Hematopoietic multipotent progenitor cell (in vitro differentiated cells): Measurements from ENCODE around the gene ENG. TPM values are rescaled to one million over a fixed set of nuclear protein-coding genes. Genes with fewer than 3 reads are reported as not detected.
"Not testable (repeated sequence)": the region's sequence is repeated elsewhere in the genome, so short reads cannot be mapped to it uniquely, and the experiment has no call there.

Experiments
- DNase-seq, 3 donors: peaks; one replicate each; pipeline ENCODE4 v3.0.0-alpha.2; 2011 to 2015; ENCODE audit warnings: low read depth in 2 of 3, low spot score in 2 of 3
- total RNA-seq: library from RNA; depleted of rRNA; stranded (reverse); fragments of >200 nt; gene quantifications from one replicate; pipeline ENCODE4 v1.2.3, GENCODE V29; 2012

The ENG gene
- 17.5 TPM for total RNA-seq

DNA sequence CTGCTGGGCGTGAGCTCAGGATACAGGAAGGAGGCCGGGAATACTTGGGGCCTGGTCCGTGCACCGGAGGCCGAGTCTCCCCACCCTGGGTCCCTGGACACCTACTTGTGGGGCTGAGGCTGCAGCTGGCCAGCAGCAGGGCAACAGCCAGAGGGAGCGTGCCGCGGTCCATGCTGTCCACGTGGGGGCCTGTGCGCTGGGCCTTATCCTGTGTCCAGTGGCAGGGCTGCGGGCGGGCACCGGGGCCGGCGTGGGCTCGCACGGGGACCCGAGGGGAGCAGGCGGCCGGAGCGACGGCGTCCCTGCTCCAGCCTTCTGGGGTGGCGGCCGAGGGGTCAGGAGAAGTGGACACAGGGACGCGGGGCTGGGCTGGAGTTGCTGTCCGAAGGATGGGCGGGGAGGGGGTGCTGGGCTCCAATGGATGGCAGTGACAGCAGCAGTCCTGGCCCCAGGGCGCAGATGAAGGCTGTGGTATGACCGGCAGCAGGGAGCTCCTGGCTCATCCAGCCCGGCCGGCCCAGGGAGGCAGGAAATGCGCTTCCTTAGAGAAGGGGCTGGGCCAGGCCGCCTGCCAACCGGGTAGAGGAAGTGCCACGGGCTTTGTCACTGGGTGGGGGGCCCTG, at the start of gene ENG:
TSS of gene ENG (minus strand) at position 475 of the 623 bp plus-strand sequence. CDS start at position 172, 303 bp downstream.
- no peak for DNase-seq

DNA sequence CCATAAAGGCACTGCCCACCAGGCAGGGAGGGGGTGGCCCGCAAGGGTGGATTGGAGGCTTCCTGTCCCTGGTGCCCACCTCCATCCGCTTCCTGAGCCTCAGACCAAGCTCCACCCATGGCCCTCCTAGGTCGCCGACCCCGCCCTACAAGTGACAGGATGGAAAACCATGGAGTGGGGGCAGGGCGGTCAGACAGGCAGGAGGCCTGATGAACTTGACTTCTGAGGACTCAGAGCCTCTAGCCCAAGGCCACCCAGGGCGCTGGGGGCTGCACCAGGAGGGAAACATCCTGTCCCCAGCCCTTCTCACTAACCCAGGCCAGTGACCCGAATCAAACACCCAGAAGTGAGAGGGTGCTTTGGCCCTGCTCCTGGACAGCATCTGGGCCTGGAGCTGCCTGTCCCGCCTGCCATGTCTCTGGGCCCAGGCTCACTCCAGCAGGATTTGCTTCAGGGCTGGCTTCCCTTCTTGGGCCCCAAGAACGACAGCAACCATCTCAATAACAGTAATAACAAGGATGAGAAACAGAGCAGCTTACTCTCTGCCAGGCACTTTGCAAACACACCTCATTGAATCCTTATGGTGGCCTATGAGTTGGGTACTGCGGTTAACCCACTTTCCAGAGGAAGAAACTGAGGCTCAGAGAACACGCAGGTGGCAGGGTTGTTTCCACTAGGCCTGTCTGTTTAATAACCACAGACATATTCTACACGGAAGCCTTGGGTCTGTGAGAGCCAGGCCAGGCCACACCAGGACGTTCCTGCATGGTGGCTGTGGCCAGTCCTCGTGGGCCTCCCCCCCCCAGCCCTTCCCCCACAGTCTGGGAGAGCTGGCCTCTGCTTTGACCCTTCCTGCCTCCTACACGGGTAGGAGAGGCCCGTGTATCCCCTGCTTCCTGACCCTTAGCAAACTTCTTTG, 49.4 kb upstream of the ENG start:
- peak in 1 of 3 donors; percentile 62 for DNase-seq

DNA sequence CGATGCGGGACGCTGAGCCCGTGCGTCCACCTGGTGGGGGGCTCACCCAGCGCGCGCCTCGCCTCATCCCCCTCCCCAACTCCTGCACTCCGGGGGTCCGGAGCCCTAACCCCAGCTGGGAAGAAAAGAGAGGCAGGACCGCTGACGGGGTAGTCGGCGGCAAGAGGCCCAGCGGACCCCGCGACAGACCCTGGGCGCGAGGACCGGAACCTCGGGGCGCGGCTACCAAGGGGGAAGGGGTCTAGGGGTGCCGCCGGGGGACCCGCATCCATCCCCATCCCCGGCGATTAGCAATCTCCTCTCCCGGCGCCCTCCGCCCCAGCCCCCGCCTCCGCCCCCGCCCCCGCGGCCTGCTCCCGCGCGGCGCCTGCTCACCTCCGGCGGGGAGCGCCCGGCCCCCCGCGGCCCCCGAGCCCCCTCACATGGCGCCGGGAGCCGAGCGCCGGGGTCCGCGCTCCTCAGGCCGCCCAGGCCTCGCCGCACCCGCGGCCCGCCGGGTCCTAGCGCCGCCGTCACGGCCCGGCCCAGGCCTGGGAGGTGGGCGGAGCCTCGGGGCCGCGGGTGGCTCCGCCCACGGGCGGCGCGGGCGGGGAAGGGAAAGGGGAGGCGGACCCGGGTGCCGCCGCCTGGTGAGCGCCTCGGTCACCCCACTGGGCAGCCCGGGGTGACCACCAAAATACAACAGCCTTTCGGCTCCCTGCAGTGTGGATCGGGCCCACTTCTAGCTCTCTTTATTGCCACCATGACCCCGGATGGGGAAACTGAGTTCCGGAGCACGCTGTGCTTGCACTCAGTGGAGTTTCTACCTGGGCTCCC, 44.9 kb upstream of the ENG start, which contains the start of gene ST6GALNAC6:
TSS of gene ST6GALNAC6 (minus strand) at position 476 of the 816 bp plus-strand sequence. CDS start 1,622 bp downstream, outside the sequence.
- peak in 2 of 3 donors; percentile 74 to 78 for DNase-seq

DNA sequence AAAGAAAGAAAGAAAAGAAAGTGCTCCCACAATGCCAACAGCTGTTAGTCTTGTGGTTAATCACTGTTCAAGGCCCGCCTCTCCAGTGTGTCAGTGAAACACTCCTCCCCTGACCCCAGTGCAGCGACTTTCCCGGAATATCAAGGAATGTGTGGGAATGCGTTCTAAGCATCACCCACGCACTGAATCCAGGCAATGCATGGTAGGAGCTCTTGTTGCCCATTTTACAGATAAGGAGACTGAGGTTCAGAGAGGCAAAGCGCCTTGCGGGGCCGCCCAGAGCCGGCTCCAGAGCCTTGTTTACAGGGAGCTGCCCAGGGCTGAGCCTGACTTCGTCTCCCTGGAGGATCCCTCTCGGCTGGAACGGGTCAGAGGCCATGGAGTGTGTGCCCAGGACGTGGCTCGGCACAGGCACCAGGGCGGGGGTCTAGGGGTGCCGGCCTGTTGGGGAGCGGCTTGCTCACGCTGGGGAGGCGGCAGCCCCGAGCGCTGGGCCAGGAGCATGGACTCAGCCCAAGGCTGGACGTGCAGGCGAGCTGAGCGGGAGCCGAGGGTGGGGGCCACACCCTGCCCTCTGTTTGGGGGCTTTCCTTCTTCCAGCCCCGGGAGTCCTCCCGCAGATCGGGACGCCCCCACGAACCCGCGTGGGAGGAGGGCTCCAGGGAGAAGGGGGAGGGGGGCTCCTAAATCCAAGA, 44.1 kb upstream of the ENG start:
- peak in 1 of 3 donors; percentile 39 for DNase-seq

DNA sequence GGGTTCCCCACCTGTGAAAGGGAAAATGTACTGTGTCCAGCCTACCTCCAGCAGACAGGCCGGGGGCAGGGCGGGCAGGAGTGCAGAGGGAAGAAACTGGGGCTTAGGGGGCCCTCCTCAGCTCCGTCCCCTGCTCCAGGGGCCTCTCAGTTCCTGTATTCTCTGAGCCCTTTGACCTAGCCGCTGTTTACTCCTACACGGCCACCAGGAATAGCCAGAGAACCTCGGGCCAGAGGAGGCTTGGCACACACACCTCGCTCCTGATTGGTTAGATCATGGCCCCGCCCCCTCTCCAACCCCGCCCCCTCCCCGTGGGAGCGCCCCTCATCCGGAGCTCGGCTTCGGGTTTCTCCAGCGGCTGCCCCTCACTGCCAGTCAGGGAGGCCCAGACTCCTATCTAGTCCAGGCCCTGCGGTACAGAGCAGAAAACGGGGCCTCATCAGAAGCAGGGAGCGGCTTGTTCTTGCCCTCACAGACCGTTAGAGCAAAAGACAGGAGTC, 42.8 kb upstream of the ENG start:
- DNase-seq, result peak in 2 of 3 donors; percentile 49 to 66

DNA sequence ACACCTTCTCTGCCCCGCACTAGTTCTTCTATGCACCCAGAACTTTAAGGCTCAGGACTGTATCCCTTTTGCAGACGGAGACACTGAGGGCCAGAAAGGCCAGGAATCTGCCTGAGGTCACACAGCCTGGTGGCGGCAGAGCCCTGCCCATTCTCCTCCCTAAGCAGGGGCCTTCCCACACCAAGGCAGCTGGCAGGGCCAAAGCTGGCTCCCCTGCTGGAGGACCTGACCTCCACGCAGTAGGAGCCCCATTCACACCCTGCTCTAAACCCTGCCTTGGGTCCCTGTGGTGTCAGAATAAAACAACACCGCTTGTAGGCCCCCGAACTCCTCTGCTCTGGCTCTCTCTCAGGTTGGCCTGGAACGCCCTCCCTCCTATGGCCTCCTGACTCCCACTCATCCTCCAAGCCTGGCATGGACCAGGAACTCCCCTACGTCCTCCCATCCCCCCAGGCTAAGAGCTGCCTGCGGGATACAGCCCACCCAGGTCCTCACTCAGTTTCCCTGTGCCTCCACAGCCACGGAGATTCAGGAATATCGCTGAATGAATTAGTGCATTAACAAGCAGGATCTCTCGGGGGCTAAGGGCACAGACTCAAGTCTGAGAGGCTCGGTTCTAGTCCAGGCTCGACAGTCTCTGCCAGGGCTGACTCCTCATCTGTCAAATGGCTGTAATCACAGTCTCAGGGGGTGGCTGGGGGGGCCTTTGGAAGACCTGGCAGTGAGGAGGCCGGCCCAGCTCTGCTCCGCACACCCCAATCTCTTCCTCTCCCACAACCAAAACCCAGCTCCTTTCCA, 42.1 kb upstream of the ENG start:
- DNase-seq, result no peak

DNA sequence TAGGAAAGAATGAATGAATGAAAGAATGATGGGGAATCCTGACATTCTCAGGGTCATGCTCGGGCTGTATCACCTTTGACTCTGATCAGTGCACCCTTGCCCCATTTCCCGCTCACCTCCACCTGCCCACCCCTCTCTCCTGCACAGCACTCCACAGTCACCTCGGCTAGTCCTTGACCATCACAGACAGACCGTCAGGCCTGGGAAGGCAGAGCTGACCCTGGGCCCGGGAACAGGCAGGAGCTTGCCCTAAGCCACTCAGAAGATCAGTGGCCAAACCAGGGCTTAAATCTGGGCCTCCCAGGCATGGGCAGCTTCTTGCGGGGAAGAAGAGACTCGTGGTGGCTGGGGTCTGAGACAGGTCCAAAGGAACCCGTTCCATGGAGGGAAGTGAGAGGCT, 41.4 kb upstream of the ENG start:
- no peak for DNase-seq

DNA sequence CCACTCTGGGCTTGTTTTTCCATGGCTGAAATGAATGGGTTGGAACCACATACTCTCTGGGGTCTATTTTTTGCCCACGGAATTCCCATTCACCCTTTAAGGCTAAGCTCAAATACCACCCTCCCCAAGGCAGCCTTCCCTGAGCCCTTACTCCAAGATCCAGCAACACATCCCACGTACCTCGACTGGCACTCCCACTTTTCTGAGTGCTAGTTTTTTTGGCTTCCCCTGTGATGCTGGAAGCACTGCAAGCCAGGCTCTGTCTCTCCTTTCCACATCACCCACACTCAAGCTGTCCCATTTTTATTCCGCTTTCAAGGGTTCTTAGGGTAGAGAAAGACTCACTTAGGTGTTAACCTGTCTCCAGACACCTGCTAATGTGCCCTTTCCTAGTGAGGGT, 38.9 kb upstream of the ENG start:
- DNase-seq, result no peak

DNA sequence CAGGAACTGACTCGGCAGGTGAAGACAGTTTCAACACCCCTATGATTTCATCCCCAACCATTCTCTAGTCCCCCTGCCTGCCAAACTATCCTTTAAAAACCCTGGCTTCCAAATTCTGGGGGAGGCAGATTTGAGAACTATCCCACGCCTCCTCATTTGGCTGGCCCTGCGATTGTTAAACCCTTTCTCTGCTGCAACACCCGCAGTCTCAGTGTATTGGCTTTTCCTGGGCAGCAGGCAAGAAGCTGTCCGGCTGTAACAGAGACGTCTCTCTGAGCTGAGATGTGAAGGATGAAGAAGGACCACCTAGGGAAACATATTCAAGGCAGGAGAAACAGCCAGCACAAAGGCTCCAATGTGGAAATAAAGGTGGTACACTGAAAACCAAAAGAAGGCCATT, 38.4 kb upstream of the ENG start:
- no peak for DNase-seq

DNA sequence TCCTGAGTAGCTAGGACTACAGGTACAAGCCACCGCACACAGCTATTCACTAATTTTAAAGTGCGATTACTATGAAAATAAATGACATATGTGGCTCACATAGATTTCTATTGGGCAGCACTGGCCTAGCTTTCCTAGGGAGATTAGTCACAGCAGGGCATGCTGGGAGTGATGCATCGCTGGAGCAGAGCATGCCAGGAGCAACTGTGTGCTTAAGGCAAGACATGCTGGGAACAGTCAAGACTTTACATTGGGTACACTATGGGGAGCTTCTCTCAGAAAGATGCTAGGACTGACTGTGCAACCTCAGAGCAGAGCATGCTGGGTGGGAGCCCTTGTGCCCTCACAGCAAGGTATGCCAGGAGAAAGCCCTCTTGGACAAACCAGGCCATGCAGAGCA, 35.6 kb upstream of the ENG start:
- DNase-seq, result no peak

DNA sequence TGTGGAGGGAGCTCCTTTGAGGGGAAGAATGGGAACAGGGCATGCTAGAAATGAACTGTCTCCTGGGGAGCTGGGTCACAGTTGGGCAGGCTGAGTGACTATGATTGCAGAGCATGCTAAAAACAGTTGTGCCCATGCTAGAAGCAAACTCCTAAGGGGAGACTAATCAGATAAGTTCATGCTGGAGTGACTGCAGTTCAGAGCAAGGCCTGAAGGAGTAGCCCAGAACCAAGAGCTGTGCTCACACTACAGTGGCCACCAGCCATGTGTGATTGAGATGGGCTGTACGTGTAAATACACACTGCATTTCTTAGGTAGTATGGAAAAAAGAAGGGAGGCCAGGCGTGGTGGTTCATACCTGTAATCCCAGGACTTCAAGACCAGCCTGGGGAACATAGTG, 33.3 kb upstream of the ENG start:
- peak in 1 of 3 donors; percentile 38 for DNase-seq

DNA sequence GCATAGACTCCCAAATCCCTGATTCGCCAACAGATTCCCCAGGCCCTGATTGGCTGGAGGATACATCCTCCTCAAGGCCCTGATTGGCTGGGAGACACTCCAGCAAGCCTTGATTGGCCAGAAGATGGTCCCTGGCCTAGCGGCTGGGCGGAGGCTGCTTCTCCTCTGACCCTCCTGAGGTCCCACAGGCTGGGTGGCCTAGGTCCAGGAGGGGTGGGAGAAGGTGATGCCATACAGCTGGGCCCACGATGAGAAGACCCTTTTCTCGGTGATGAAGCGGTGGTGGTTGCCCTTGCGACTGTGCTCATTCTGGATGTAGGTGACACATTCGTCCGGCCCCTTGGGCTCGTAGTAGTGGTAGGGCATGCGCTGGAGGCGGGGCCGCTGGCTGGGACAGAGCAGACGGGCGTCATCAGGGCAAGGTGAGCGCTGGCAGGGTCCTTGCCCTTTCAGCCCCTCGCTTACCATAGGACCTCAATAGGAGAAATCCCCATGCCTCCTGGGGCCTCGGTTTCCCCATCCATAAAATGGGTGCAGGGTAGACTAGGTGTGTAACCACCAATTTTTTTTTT, 32.0 kb upstream of the ENG start:
- no peak for DNase-seq

DNA sequence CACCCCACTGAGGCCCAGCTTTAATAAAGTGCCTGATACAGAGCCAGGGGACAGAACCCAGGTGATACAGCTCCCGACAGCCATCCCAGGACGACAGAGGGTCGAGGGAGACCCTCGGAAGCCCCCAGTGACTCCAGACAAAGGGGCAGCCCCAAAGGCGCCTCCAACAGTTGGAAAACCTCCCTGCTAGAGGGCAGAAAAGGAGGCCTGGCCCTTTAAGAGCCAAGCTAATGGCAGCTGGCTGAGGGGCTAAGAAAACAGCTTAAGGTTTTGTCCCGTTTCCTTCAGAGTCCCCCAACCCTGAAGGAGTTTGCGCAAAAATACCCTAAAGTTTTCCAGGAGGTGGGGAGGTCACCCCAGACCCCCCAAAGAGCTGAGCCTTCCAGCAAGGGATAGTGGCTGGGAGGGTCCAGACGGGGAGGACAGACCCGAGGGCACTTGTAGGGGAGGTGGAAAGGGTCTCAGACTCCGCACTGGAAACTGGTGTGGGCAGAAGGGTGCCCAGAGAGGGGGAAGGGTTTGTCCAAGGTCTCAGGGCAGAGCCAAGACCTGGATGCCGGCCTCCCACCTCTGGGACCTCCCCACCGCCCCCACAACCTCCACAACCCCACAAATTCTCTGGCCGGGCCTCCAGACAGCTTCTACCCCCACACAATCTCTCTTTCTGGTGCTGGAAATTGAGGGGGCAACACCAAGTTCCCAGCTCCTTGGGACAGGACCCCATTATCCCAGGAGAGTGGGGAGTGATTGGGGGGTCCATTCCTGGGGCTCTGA, 31.2 kb upstream of the ENG start:
- DNase-seq, result no peak

DNA sequence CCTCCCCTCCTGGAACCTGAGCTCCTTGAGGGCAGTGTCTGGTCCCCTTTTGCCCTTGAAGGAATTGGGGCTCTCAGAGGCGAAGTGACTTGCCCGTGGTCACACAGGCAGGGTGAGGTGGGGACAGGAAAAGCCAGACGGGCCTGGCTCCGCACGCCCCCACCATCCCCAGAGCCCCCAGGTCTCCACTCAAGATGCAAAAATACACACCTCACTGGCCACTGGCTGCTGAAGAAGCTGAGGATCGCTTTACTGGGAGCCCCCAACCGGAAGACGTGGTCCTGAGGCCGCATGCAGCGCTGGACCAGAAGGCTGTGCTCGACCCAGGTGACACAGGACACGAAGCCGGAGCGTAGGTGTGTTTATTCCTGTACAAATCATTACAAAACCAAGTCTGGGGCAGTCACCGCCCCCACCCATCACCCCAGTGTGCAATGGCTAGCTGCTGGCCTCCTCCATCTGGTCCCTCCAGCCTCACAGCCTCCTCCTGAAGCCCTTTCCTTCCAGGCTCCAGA, 30.6 kb upstream of the ENG start:
- no peak for DNase-seq

DNA sequence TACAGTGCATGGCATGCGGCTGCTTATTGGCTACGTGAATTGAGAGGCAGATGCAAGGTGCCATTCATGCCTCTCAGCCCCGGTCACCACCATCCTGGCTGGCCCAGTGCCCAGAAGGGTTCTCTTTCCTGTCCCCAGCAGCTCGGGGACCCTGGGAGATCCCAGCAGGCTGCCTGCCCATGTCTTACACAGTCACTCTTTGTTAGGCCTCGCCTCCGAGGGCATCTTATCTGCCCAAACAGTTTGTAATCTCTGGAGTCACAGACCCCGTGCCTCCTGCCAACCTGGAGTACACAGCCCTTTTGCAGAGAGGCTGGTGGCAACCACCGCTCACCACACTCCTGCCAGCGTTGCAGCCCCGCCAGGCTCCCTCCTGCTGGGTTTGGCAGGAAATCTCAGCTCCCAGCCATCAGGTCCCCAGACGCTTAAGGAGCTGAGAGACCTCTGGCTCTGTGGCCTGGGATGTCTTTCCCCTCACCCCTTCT, 30.0 kb upstream of the ENG start:
- peak in 2 of 3 donors; percentile 95 to 99 for DNase-seq

DNA sequence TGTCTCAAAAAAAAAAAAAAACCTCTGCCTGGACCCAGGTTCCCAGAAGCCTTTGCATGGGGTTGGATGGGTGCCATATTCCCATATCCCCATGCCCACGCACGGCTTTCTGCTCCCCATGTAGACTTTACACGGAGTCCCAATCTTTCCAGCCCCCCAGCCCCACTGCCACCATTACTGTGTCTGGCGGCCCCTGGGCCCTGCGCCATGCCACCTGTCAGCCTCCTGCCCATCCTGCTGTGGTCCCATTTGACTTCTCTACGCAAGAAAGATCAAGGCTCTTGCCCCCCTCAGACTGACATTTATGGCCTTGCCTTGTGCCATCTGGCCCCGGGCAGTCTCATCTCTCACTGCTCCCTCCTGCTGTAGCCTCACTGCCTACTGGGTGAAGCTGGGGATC, 29.5 kb upstream of the ENG start:
- no peak for DNase-seq

DNA sequence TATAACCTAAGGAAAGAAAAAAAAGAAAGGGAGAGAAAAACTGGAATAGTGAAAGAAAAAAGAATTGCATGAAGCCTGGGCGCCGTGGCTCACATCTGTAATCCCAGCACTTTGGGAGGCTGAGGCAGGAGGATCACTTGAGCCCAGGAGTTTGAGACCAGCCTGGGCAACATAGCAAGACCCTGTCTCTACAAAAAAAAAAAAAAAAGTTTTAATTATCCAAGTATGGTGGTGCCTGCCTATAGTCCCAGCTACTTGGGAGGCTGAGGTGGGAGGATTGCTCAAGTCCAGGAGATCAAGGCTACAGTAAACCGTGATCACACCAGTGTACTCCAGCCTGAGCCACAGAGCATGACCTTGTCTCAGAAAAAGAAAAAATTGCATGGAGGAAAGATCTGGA, 27.3 kb upstream of the ENG start:
- DNase-seq, result not testable (repeated sequence)

DNA sequence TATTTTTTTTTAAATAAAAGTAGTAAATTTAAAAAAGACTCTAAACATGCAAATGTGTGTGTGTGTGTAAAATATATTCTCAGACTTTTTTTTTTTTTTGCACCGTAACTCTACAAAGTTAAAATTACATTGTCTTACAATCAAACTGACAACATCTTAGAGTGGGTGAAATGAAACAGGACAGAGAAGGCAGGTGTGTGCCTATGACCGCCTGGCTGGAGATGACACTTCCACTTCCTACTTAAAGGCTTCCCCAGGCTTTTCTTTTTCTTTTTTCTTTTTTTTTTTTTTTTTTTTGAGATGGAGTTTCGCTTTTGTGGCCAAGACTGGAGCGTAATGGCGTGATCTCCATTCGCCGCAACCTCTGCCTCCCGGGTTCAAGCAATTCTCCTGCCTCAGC, 25.7 kb upstream of the ENG start:
- DNase-seq, result no peak
